IMR-90 (cell line): ENCODE data around the gene FOXP1.

Experiments
- BHLHE40 ChIP-seq: fragments of 150-350 bp; IDR thresholded peaks from 2 replicates; pipeline ENCODE4 v1.6.1; 2016; ENCODE audit warnings: mild to moderate bottlenecking, low read depth, low read length
- MAZ ChIP-seq: IDR thresholded peaks from 2 replicates; pipeline ENCODE4 v1.6.1; 2012; ENCODE audit warnings: low read depth, mild to moderate bottlenecking, low read length, improper control_type of control experiment, moderate library complexity, borderline replicate concordance
- POLR2A ChIP-seq: IDR thresholded peaks from 2 replicates; pipeline ENCODE4 v1.6.1; 2012; ENCODE audit warnings: mild to moderate bottlenecking, low read depth, low read length
- RAD21 ChIP-seq: IDR thresholded peaks from 2 replicates; pipeline ENCODE4 v1.6.1; 2012; ENCODE audit warnings: low read length, improper control_type of control experiment
- RFX5 ChIP-seq: IDR thresholded peaks from 2 replicates; pipeline ENCODE4 v1.8.0; 2012; ENCODE audit warnings: low read depth, mild to moderate bottlenecking, low read length, moderate library complexity
- TF ChIP-seq, protein P1 (sequence below): fragments of 150-350 bp; IDR thresholded peaks from 2 replicates; pipeline ENCODE4 v1.6.1; 2017; ENCODE audit warnings: mild to moderate bottlenecking, antibody characterized with exemption, low read length, low read depth
- TF ChIP-seq, protein P2 (sequence below): fragments of 150-350 bp; IDR thresholded peaks from 2 replicates; pipeline ENCODE4 v1.6.1; 2016; ENCODE audit warnings: low read depth, mild to moderate bottlenecking, low read length, moderate library complexity, borderline replicate concordance
- TF ChIP-seq, protein P3 (sequence below): conservative IDR thresholded peaks from 2 replicates; pipeline ENCODE4 v1.5.1; 2012; ENCODE audit warnings: mild to moderate bottlenecking, low read depth, low read length, improper control_type of control experiment

DNA sequence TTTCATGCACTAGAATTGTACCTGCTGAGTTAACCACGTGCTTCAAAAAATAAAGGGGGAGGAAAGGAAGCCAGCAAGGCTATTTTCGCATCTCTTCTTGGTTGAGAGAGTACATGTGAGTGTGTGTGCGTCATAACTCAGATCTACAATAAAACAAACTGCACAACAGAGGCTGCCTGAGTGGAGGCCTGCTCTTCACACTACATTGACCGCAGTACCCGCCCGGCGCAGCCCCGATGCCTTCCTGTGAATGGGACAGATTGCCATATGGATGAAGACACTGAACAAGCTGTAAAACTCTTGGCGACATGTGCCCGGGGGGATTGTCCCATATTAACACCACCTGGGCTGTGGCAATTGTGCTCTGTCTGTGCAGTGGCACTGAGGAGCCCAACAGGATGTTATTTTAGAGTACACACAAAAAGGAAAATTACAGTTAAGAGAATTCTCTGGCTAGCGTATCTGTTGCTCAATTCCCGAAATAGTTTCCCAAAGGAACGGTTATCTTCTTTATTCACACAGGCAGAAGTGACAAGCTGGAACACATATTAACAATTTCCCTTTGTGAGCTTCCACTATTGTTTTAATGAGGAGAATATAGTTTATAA is 551.5 kb downstream of the FOXP1 start:
- TF ChIP-seq POLR2A: no peak
- TF ChIP-seq, protein P1, sequence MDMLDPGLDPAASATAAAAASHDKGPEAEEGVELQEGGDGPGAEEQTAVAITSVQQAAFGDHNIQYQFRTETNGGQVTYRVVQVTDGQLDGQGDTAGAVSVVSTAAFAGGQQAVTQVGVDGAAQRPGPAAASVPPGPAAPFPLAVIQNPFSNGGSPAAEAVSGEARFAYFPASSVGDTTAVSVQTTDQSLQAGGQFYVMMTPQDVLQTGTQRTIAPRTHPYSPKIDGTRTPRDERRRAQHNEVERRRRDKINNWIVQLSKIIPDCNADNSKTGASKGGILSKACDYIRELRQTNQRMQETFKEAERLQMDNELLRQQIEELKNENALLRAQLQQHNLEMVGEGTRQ: no peak
- TF ChIP-seq, protein P2, sequence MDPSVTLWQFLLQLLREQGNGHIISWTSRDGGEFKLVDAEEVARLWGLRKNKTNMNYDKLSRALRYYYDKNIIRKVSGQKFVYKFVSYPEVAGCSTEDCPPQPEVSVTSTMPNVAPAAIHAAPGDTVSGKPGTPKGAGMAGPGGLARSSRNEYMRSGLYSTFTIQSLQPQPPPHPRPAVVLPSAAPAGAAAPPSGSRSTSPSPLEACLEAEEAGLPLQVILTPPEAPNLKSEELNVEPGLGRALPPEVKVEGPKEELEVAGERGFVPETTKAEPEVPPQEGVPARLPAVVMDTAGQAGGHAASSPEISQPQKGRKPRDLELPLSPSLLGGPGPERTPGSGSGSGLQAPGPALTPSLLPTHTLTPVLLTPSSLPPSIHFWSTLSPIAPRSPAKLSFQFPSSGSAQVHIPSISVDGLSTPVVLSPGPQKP: no peak
- TF ChIP-seq, protein P3, sequence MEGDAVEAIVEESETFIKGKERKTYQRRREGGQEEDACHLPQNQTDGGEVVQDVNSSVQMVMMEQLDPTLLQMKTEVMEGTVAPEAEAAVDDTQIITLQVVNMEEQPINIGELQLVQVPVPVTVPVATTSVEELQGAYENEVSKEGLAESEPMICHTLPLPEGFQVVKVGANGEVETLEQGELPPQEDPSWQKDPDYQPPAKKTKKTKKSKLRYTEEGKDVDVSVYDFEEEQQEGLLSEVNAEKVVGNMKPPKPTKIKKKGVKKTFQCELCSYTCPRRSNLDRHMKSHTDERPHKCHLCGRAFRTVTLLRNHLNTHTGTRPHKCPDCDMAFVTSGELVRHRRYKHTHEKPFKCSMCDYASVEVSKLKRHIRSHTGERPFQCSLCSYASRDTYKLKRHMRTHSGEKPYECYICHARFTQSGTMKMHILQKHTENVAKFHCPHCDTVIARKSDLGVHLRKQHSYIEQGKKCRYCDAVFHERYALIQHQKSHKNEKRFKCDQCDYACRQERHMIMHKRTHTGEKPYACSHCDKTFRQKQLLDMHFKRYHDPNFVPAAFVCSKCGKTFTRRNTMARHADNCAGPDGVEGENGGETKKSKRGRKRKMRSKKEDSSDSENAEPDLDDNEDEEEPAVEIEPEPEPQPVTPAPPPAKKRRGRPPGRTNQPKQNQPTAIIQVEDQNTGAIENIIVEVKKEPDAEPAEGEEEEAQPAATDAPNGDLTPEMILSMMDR: no peak
- no peak for TF ChIP-seq RAD21
- no peak for TF ChIP-seq RFX5
- TF ChIP-seq MAZ: no peak
- no peak for TF ChIP-seq BHLHE40
